ENCODE data around the gene UGT1A4.

Gene UGT1A4

GRCh38 chr2:233811732-233812131, 93.2 kb downstream of the UGT1A4 start:
- Histone ChIP-seq H3K79me2 (no peaks in the 10 kb centered on the region), H3K27me3 (ENCODE audit: control insufficient read depth, insufficient read depth, low read length) (no peaks in the 10 kb centered on the region), H3K4me2 (ENCODE audit: low read length) (no peak overlapping the region), H3K36me3 (ENCODE audit: control insufficient read depth, insufficient read depth, low read length) (no peaks in the 10 kb centered on the region), H3K4me1 (no peaks in the 10 kb centered on the region), H3K4me3 (ENCODE audit: low read depth, low read length) (no peak overlapping the region), H3K9me3 (ENCODE audit: control insufficient read depth, low read length) (no peaks in the 10 kb centered on the region), H3K9ac (no peak overlapping the region), H3K27ac (no peak overlapping the region), H2AFZ (no peak overlapping the region)
- no peak for TF ChIP-seq CTCF (IDR thresholded peaks at IDR 0.05)

DNA sequence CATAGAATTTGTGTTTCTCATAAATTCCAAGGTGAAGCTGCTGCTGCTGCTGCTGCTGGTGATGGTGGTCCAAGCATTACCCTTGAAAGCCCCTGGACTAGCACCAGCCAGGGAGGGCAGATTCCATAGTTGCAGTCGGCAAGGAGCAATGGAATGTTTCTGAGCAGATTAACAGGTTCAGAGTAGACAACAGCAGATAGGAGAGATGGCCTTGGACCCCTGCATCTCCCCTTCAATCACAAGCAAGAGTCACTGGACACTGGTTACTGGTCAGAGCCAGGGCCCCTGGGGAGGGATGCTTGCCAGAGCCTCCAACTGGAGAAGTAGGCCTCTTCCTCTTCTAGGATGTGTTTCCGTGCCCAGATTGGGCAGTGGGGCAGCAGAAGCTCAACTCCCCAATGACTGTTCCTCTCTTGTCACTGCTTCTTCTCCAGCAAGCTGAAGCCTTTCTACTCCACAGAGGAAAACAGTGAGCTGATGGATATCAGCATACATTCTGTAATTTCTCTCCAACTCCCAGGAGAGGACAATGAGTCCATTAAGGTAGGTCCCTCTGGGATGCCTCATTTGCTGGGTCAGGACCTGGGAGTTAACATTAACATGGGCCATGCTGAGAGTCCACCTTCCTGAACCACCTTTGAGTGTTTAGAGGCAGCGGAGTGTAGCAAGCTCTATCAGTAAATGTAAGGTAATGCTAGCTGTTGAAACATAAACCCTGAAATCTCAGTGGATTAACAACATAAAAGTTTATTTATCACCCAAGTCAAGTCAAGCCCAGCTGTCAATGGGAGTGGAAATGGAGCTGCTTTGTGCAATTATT, 94.9 kb downstream of the UGT1A4 start:
- H3K4me3 ChIP-seq (ENCODE audit: low read depth, low read length), result no peak overlapping the region
- H2AFZ ChIP-seq, result no peak overlapping the region
- no peaks in the 10 kb centered on the region for H3K9me3 ChIP-seq (ENCODE audit: control insufficient read depth, low read length)
- H3K36me3 ChIP-seq (ENCODE audit: control insufficient read depth, insufficient read depth, low read length), result no peaks in the 10 kb centered on the region
- TF ChIP-seq CTCF (IDR thresholded peaks at IDR 0.05), result no peak
- H3K79me2 ChIP-seq, result no peaks in the 10 kb centered on the region
- no peak overlapping the region for H3K9ac ChIP-seq
- no peaks in the 10 kb centered on the region for H3K27me3 ChIP-seq (ENCODE audit: control insufficient read depth, insufficient read depth, low read length)
- H3K27ac ChIP-seq, result no peak overlapping the region
- no peaks in the 10 kb centered on the region for H3K4me1 ChIP-seq
- no peak overlapping the region for H3K4me2 ChIP-seq (ENCODE audit: low read length)

GRCh38 chr2:233814056-233814835, 95.7 kb downstream of the UGT1A4 start:
- no peaks in the 10 kb centered on the region for H3K36me3 ChIP-seq (ENCODE audit: control insufficient read depth, insufficient read depth, low read length)
- H3K4me2 ChIP-seq (ENCODE audit: low read length), result no peak overlapping the region
- no peak for TF ChIP-seq CTCF (IDR thresholded peaks at IDR 0.05)
- no peak overlapping the region for H3K27ac ChIP-seq
- H2AFZ ChIP-seq, result no peak overlapping the region
- H3K4me3 ChIP-seq (ENCODE audit: low read depth, low read length), result no peak overlapping the region
- H3K79me2 ChIP-seq, result no peaks in the 10 kb centered on the region
- H3K9me3 ChIP-seq (ENCODE audit: control insufficient read depth, low read length), result no peaks in the 10 kb centered on the region
- no peak overlapping the region for H3K9ac ChIP-seq
- H3K27me3 ChIP-seq (ENCODE audit: control insufficient read depth, insufficient read depth, low read length), result no peaks in the 10 kb centered on the region
- H3K4me1 ChIP-seq, result no peaks in the 10 kb centered on the region

DNA sequence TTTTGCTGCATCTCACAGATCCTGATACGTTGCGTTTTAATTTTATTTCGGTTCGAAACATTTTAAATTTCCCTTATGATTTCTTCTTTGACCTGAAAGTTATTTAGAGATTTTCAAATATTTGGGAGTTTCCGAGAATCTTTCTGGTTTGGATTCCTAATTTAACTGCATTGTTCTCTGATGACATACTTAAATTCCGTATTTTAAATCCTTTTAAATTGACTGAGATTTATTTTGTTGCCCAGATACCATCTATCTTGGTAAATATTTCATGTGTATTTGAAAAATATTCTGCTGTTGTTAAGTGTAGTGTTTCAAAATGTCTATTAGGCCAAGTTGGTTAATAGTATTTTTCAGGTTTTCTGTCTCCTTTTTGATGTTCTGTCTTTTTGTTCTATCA, 97.3 kb downstream of the UGT1A4 start:
- H3K4me3 ChIP-seq (ENCODE audit: low read depth, low read length), result no peak overlapping the region
- no peaks in the 10 kb centered on the region for H3K9me3 ChIP-seq (ENCODE audit: control insufficient read depth, low read length)
- H3K9ac ChIP-seq, result no peak overlapping the region
- no peaks in the 10 kb centered on the region for H3K36me3 ChIP-seq (ENCODE audit: control insufficient read depth, insufficient read depth, low read length)
- no peaks in the 10 kb centered on the region for H3K27me3 ChIP-seq (ENCODE audit: control insufficient read depth, insufficient read depth, low read length)
- H3K27ac ChIP-seq, result no peak overlapping the region
- no peak for TF ChIP-seq CTCF (IDR thresholded peaks at IDR 0.05)
- no peak overlapping the region for H2AFZ ChIP-seq
- H3K4me2 ChIP-seq (ENCODE audit: low read length), result no peak overlapping the region
- H3K4me1 ChIP-seq, result no peaks in the 10 kb centered on the region
- H3K79me2 ChIP-seq, result no peaks in the 10 kb centered on the region

Data from parathyroid adenoma (tissue), 2 donors.